Transverse colon (tissue), 4 donors: Measurements from ENCODE around the gene TOR1B. TPM values are rescaled to one million over a fixed set of nuclear protein-coding genes. Genes with fewer than 3 reads are reported as not detected.
"Not testable (repeated sequence)": the region's sequence is repeated elsewhere in the genome, so short reads cannot be mapped to it uniquely, and the experiment has no call there.

Source experiments
- DNase-seq: peaks from one replicate; pipeline ENCODE4 v3.0.0-alpha.2; 2019
- H3K27ac ChIP-seq, 4 donors: fragments of 200-600 bp; sonication (generic); 2 replicates each; pipeline ENCODE4 v1.5.1; 2016 to 2018; ENCODE audit warnings: inconsistent platforms in 4 of 4
- H3K27me3 ChIP-seq: fragments of 200-600 bp; sonication (generic); 2 replicates; pipeline ENCODE4 v1.5.1; 2017; ENCODE audit warnings: inconsistent platforms
- H3K36me3 ChIP-seq, 4 donors: fragments of 200-600 bp; sonication (generic); 2 replicates each; pipeline ENCODE4 v1.5.1; 2017 to 2019; ENCODE audit warnings: inconsistent platforms in 4 of 4
- H3K4me1 ChIP-seq, 4 donors: fragments of 200-600 bp; sonication (generic); 2 replicates each; pipeline ENCODE4 v1.5.1; 2017 to 2020; ENCODE audit warnings: inconsistent platforms in 4 of 4
- H3K4me3 ChIP-seq, 4 donors: fragments of 200-600 bp; sonication (generic); 1 replicate in 1 of 4; 2 replicates in 3 of 4; pipeline versions ENCODE4 v1.5.1 to v1.6.1; 2017 to 2019; ENCODE audit warnings: inconsistent platforms in 4 of 4
- H3K9me3 ChIP-seq, 2 donors: fragments of 200-600 bp; sonication (generic); 2 replicates each; pipeline ENCODE4 v1.5.1; 2017 to 2019; ENCODE audit warnings: inconsistent platforms in 2 of 2
- EP300 ChIP-seq: sonication (generic); formaldehyde crosslinking; IDR thresholded peaks from one replicate; pipeline ENCODE4 v1.6.1; 2017; ENCODE audit warnings: antibody characterized with exemption, low read depth
- POLR2A ChIP-seq: fragments of 450-650 bp; IDR thresholded peaks from one replicate; pipeline ENCODE4 v1.6.1; 2016; ENCODE audit warnings: antibody characterized with exemption, mild to moderate bottlenecking, moderate library complexity
- POLR2AphosphoS5 ChIP-seq, 3 donors: sonication (generic); formaldehyde crosslinking; IDR thresholded peaks; one replicate each; pipeline ENCODE4 v1.6.1; 2016; ENCODE audit warnings: antibody characterized with exemption in 3 of 3
- WGBS, 2 donors: methylation state at CpG; one replicate each; pipeline ENCODE4 v1.1.5; 2018; ENCODE audit warnings: low coverage in 1 of 2; 5-methylcytosine and 5-hydroxymethylcytosine counted together
- in situ Hi-C, 4 donors: fragments of 200-750 bp; cut with MboI; loops; one replicate each; pipeline versions ENCODE4 v1.15.0 to v1.15.1; 2017; ENCODE audit warnings: low sequenced_read_pairs in 3 of 4, low pct_ligation_motif_present in 1 of 4, low pct_unique_long_range_greater_than_20kb in 1 of 4
- intact Hi-C: fragments of 100-400 bp; cut with DNase I; formaldehyde crosslinking; loops from one replicate; pipeline ENCODE4 v1.15.1; 2023; ENCODE audit warnings: low total_unique reads
- total RNA-seq, 4 donors: library from RNA; depleted of rRNA; stranded (reverse); fragments of >200 nt; gene quantifications; one replicate each; pipeline ENCODE4 v1.1.0, GENCODE V29; 2016
- TF ChIP-seq, protein P1 (sequence below), 5 experiments: fragments of 200-600 bp in 3 of 5; fragments of 450-650 bp in 2 of 5; sonication (generic) in 3 of 5; IDR thresholded peaks; 1 replicate in 2 of 5; 2 replicates in 3 of 5; pipeline ENCODE4 v1.5.1; 2016 to 2017; ENCODE audit warnings: antibody characterized with exemption in 5 of 5, inconsistent platforms in 3 of 5, mild to moderate bottlenecking in 2 of 5, moderate library complexity in 1 of 5

The TOR1B gene
- total RNA-seq, 4 donors from 2014 or later = 49.0 to 105 (median 62.7) TPM

DNA sequence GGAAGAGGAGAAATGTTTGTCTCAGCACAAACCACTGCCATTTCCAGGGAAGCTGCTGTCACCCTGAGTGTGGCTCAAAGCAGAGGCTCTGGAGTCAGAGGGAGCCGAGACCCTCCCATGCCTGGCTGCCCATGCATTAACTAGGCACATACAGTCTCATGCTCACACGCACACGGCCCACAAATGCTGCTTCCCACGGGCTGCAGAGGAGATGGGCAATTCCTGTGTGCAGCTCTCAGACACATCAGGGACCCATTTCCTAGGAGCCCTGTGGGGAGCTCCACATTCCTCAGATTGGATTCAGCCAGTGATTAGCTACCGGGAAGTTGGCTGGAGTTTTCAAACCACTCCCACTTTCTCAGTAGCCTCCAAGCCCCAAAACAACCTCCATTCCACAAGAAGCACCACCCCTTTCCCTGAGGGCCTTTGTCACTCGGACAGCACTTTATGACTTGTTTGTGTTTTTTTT lies 41.0 kb upstream of the TOR1B start:
- H3K4me3 ChIP-seq = no peak overlapping the region
- in situ Hi-C loops = no loop called here
- no peaks in the 10 kb centered on the region for H3K9me3 ChIP-seq
- WGBS, 2 donors = 10 to 22% methylated on average over 2 to 6 of the region's 6 CpGs
- no peaks in the 10 kb centered on the region for H3K36me3 ChIP-seq
- DNase-seq = no peak
- TF ChIP-seq POLR2A = no peak
- TF ChIP-seq POLR2AphosphoS5 (IDR thresholded peaks at IDR 0.05) = no peak
- TF ChIP-seq, protein P1, sequence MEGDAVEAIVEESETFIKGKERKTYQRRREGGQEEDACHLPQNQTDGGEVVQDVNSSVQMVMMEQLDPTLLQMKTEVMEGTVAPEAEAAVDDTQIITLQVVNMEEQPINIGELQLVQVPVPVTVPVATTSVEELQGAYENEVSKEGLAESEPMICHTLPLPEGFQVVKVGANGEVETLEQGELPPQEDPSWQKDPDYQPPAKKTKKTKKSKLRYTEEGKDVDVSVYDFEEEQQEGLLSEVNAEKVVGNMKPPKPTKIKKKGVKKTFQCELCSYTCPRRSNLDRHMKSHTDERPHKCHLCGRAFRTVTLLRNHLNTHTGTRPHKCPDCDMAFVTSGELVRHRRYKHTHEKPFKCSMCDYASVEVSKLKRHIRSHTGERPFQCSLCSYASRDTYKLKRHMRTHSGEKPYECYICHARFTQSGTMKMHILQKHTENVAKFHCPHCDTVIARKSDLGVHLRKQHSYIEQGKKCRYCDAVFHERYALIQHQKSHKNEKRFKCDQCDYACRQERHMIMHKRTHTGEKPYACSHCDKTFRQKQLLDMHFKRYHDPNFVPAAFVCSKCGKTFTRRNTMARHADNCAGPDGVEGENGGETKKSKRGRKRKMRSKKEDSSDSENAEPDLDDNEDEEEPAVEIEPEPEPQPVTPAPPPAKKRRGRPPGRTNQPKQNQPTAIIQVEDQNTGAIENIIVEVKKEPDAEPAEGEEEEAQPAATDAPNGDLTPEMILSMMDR (IDR thresholded peaks at IDR 0.05) = no peak
- TF ChIP-seq EP300 = no peak
- H3K27ac ChIP-seq = peak overlapping the region; percentile 72 to 85 (median 79)
- intact Hi-C loops = no loop called here
- H3K27me3 ChIP-seq = no peaks in the 10 kb centered on the region
- H3K4me1 ChIP-seq = peaks cover 0 to 33% (median 6%) of the 10 kb centered on the region in 4 donors

DNA sequence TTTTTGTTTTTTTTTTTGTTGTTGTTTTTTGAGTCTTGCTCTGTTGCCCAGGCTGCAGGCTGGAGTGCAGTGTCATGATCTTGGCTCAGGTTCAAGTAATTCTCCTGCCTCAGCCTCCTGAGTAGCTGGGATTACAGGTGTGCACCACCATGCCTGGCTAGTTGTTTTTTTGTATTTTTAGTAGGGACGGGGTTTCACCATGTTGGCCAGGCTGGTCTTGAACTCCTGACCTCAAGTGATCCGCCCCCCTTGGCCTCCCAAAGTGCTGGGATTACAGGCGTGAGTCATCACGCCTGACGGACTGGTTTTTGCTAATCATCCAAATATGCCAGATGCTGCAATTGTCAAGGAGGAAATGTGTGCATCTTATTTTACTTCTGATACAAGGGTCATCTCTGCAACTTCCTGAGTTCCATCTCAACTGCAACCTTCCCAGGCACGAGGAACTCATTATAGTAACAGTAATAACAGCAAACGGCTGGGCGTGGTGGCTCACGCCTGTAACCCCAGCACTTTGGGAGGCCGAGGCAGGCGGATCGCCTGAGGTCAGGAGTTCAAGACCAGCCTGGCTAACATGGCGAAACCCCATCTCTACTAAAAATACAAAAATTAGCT lies 40.5 kb upstream of the TOR1B start:
- H3K27me3 ChIP-seq, intact Hi-C loops, in situ Hi-C loops, H3K4me3 ChIP-seq, H3K36me3 ChIP-seq, H3K9me3 ChIP-seq: not testable (repeated sequence)
- 37 to 80% methylated on average over 1 to 13 of the region's 13 CpGs for WGBS, 2 donors
- H3K4me1 ChIP-seq = peaks cover 0 to 28% (median 6%) of the 10 kb centered on the region in 4 donors
- peak overlapping the region; percentile 72 to 85 (median 79) for H3K27ac ChIP-seq
- DNase-seq = peak; percentile 34
- TF ChIP-seq POLR2AphosphoS5 (IDR thresholded peaks at IDR 0.05) = peak in 2 of 3 donors; percentile 68 to 76

DNA sequence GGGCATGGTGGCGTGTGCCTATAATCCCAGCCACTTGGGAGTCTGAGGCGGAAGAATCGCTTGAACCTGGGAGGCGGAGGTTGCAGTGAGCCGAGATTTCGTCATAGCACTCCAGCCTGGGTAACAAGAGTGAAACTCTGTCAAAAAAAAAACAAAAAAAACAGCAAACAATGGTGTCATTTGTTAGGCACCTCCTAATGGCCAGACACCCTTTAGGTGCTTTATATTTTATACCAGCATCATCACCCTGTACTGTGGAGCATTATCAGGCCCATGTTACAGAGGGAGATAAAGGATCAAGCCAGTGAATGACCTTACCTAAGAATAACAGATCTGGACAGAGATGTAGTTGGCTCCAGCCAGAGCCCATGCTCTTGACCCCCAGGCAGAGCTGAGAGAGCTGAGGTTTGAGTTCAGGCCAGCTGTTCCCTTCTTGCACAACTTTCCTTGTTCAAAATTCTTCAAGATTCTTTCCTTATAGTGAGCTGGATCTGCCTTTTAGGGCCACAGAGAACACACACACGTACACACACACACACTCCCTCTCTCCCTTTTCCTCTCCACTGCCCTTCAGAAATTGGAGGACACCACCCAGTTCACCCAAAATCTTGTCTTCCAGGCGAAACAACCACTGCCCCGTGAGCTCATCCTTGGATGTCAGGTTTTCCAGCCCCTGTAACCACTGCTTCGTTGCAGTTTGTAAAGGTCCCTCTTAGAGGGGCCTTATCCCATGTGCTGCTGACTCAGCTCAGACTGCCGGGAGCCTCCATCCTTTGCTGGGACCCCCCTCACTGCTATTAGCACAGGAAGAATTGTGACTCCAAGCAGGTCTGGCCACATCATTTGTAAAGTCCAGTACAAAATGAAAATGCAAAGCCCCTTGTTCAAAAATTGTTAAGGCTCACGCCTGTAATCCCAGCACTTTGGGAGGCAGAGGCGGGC lies 39.7 kb upstream of the TOR1B start:
- TF ChIP-seq, protein P1 (IDR thresholded peaks at IDR 0.05) = no peak
- TF ChIP-seq EP300 (no peak), POLR2AphosphoS5 (IDR thresholded peaks at IDR 0.05) (no peak), POLR2A (no peak)
- Histone ChIP-seq H3K9me3 (no peaks in the 10 kb centered on the region), H3K27me3 (no peaks in the 10 kb centered on the region), H3K36me3 (no peaks in the 10 kb centered on the region), H3K27ac (peak overlapping the region; percentile 72 to 85 (median 79)), H3K4me1 (peaks cover 0 to 26% (median 6%) of the 10 kb centered on the region in 4 donors), H3K4me3 (no peak overlapping the region)
- WGBS, 2 donors = 74 to 79% methylated on average over 8 to 13 of the region's 13 CpGs
- in situ Hi-C loops = no loop called here
- intact Hi-C loops = no loop called here
- peak; percentile 40 for DNase-seq

DNA sequence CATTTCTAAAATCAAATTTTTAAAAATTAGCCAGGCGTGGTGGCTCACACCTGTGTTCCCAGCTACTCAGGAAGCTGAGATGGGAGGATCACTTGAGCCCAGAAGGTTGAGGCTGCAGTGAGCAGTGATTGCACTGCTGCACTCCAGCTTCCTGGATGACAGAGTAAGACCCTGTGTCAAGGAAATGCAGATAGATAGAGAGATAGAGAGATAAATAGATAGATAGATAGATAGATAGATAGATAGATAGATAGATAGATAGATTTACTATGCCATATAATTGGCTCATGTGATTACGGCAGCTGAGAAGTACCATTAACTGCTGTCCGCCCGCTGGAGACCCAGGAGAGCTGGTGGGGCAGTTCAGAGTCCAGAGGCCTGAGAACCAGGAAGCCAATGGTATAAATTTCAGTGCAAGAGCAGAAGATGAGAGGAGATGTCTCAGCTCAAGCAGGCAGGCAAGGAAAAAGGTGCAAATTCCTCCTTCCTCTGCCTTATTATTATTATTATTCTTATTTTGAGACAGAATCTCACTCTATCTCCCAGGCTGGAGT lies 37.1 kb upstream of the TOR1B start:
- Histone ChIP-seq H3K4me3 (no peak overlapping the region), H3K27me3 (no peaks in the 10 kb centered on the region), H3K27ac (no peak overlapping the region), H3K36me3 (no peaks in the 10 kb centered on the region), H3K4me1 (peaks cover 0 to 26% (median 6%) of the 10 kb centered on the region in 4 donors), H3K9me3 (no peaks in the 10 kb centered on the region)
- WGBS, 2 donors = 53 to 54% methylated on average over 4 of the region's 4 CpGs
- intact Hi-C loops (no loop called here), in situ Hi-C loops (no loop called here)
- no peak for TF ChIP-seq POLR2A
- TF ChIP-seq, protein P1 (IDR thresholded peaks at IDR 0.05) = no peak
- no peak for TF ChIP-seq POLR2AphosphoS5 (IDR thresholded peaks at IDR 0.05)
- no peak for TF ChIP-seq EP300
- DNase-seq = peak; percentile 31
